IPS DF 6.9 (cell line): ENCODE measurements around the gene BICDL2.
"Not testable (repeated sequence)": the region's sequence is repeated elsewhere in the genome, so short reads cannot be mapped to it uniquely, and the experiment has no call there.

Source experiments
- DNase-seq: peaks from one replicate; pipeline ENCODE4 v3.0.0-alpha.2; 2013; ENCODE audit warnings: low read depth, low spot score
- H3K27ac ChIP-seq: one replicate; pipeline ENCODE4 v1.5.1; 2013; ENCODE audit warnings: low read length, control low read depth
- H3K27me3 ChIP-seq: 2 replicates; pipeline ENCODE4 v1.6.1; 2013; ENCODE audit warnings: mild to moderate bottlenecking, low read length; ENCODE audit not compliant: control insufficient read depth, insufficient read depth
- H3K36me3 ChIP-seq: 2 replicates; pipeline ENCODE4 v1.6.1; 2013; ENCODE audit warnings: low read length; ENCODE audit not compliant: control insufficient read depth, insufficient read depth
- H3K4me1 ChIP-seq: 2 replicates; pipeline ENCODE4 v1.6.1; 2013; ENCODE audit warnings: low read length; ENCODE audit not compliant: control insufficient read depth, insufficient read depth
- H3K4me3 ChIP-seq: 2 replicates; pipeline ENCODE4 v1.5.1; 2013; ENCODE audit warnings: mild to moderate bottlenecking, low read length
- H3K9me3 ChIP-seq: 2 replicates; pipeline ENCODE4 v1.6.1; 2013; ENCODE audit warnings: low read length, inconsistent platforms; ENCODE audit not compliant: control insufficient read depth, insufficient read depth
- WGBS: extraction: QIAGEN DNeasy Blood & Tissue Kit; methylation state at CpG from one replicate; pipeline ENCODE4 v1.1.7; 2013; ENCODE audit warnings: mixed read lengths, missing lambda C conversion rate; ENCODE audit not compliant: insufficient read length, insufficient coverage; 5-methylcytosine and 5-hydroxymethylcytosine counted together

BICDL2 gene

DNA sequence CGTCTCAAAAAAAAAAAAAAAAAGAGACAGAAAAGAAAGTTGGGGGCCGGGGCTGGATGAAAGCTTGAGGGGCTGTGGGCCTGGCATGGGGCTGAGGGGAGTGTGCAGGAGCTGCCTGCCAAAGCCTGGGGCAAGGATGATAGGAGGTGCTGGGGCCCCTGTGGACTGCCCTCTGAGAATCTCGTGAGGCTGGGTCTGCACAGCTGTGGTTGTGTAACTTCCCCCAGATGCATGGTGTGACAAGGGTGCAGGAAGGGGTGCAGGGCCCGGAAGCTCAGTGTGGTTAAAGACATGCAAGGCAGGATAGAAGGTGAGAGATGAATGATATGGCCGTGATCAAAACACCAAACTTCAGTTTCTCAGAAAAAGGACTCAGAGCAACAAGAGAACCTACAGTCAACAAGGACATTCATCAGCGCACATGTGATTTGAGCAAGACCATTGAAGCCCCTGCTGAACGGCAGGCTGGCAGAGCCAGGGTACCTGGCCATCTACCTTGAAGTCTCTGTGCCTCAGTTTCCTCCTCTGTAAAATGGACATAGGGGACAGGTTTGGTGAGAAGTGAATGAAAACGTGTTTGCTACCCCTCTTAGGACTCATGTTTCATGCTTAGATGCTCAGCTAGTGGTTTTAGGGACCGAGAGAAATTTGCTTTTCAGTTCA is 38.2 kb upstream of the BICDL2 start:
- WGBS = no CpG with 5 or more reads among the region's 9 CpGs
- Histone ChIP-seq H3K36me3 (no peaks in the 10 kb centered on the region), H3K4me3 (no peak overlapping the region), H3K4me1 (peaks cover 5% of the 10 kb centered on the region), H3K27ac (no peak overlapping the region), H3K9me3 (no peaks in the 10 kb centered on the region), H3K27me3 (no peaks in the 10 kb centered on the region)
- DNase-seq = no peak

DNA sequence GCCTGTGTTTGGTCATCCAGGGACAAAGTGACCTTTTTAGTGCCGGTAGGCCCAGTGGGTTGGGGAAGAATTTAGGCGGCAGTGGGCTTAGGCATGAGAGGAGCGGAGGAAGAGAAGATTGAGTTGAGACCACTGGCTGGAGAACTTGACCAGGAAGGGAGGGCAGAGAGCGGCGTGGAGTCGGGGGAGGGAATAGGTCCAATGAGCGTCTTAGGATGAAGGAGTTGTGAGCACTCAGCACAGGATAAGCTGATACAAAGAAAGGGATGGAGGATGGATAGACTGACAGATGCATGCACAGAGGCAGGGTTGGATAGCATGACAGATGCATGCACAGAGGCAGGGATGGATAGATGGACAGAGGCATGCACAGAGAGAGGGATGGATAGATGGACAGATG is 36.7 kb upstream of the BICDL2 start:
- no peak overlapping the region for H3K4me3 ChIP-seq
- H3K27ac ChIP-seq = no peak overlapping the region
- no peak for DNase-seq
- H3K36me3 ChIP-seq = no peaks in the 10 kb centered on the region
- no peaks in the 10 kb centered on the region for H3K27me3 ChIP-seq
- no peaks in the 10 kb centered on the region for H3K9me3 ChIP-seq
- no CpG with 5 or more reads among the region's 7 CpGs for WGBS
- peaks cover 5% of the 10 kb centered on the region for H3K4me1 ChIP-seq

- not testable (repeated sequence) for H3K4me3 ChIP-seq, H3K36me3 ChIP-seq, H3K27ac ChIP-seq, H3K27me3 ChIP-seq, H3K4me1 ChIP-seq, DNase-seq, H3K9me3 ChIP-seq
- WGBS = no CpG with 5 or more reads among the region's 18 CpGs
These were observed 36.0 kb upstream of the BICDL2 start for GRCh38 chr16:3072576-3073263.

- H3K27ac ChIP-seq, DNase-seq, H3K9me3 ChIP-seq, H3K4me1 ChIP-seq, H3K36me3 ChIP-seq, H3K27me3 ChIP-seq, H3K4me3 ChIP-seq: not testable (repeated sequence)
- WGBS = no CpG with 5 or more reads among the region's 4 CpGs
These were observed 35.4 kb upstream of the BICDL2 start for GRCh38 chr16:3072148-3072547.

DNA sequence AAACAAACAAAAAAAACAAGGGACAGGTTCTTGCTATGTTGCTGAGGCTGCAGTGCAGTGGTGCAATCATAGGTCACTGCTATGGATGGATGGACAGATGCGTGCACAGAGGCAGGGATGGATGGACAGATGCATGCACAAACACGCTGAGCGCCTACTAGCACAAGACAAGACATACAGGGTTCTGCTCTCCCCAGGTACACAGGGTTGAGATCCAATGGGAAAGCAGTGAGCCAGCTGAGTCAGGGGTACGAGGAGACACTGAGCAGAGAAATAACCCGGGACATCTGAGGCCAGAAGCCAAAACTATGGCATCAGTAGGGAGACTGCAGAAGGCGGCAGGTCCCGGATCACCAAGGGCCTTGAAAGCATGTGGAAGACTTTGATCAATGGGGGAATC is 34.9 kb upstream of the BICDL2 start:
- DNase-seq = no peak
- Histone ChIP-seq H3K27me3 (no peaks in the 10 kb centered on the region), H3K4me3 (no peak overlapping the region), H3K4me1 (peaks cover 5% of the 10 kb centered on the region), H3K27ac (no peak overlapping the region), H3K9me3 (no peaks in the 10 kb centered on the region), H3K36me3 (no peaks in the 10 kb centered on the region)
- WGBS = no CpG with 5 or more reads among the region's 7 CpGs

GRCh38 chr16:3070608-3071111 is 33.9 kb upstream of the BICDL2 start:
- Histone ChIP-seq H3K4me3 (no peak overlapping the region), H3K27me3 (no peaks in the 10 kb centered on the region), H3K4me1 (peaks cover 2% of the 10 kb centered on the region), H3K9me3 (no peaks in the 10 kb centered on the region), H3K27ac (no peak overlapping the region), H3K36me3 (no peaks in the 10 kb centered on the region)
- no CpG with 5 or more reads among the region's 9 CpGs for WGBS
- no peak for DNase-seq

DNA sequence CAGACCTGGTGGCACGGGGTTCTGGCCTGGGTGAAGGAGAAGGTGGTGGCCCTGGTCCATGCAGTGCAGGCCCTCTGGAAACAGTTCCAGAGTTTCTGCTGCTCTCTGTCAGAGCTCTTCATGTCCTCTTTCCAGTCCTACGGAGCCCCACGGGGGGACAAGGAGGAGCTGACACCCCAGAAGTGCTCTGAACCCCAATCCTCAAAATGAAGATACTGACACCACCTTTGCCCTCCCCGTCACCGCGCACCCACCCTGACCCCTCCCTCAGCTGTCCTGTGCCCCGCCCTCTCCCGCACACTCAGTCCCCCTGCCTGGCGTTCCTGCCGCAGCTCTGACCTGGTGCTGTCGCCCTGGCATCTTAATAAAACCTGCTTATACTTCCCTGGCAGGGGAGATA is 32.4 kb upstream of the BICDL2 start:
- H3K4me3 ChIP-seq, H3K9me3 ChIP-seq, H3K27me3 ChIP-seq, H3K27ac ChIP-seq, H3K36me3 ChIP-seq, DNase-seq, H3K4me1 ChIP-seq: not testable (repeated sequence)
- no CpG with 5 or more reads among the region's 11 CpGs for WGBS

GRCh38 chr16:3068487-3068886 is 31.7 kb upstream of the BICDL2 start:
- H3K4me3 ChIP-seq = no peak overlapping the region
- no peak overlapping the region for H3K27ac ChIP-seq
- no peaks in the 10 kb centered on the region for H3K27me3 ChIP-seq
- no peak for DNase-seq
- WGBS = no CpG with 5 or more reads among the region's 4 CpGs
- no peaks in the 10 kb centered on the region for H3K36me3 ChIP-seq
- H3K4me1 ChIP-seq = peaks cover 2% of the 10 kb centered on the region; the same call in 1 of the 2 replicates
- H3K9me3 ChIP-seq = no peaks in the 10 kb centered on the region

- no peak for DNase-seq
- Histone ChIP-seq H3K27ac (no peak overlapping the region), H3K4me3 (no peak overlapping the region), H3K27me3 (no peaks in the 10 kb centered on the region), H3K36me3 (no peaks in the 10 kb centered on the region), H3K4me1 (peaks cover 2% of the 10 kb centered on the region; the same call in 1 of the 2 replicates), H3K9me3 (no peaks in the 10 kb centered on the region)
- WGBS = no CpG with 5 or more reads among the region's 7 CpGs
These were observed 29.6 kb upstream of the BICDL2 start for GRCh38 chr16:3066440-3066748.

GRCh38 chr16:3065742-3066439 is 29.1 kb upstream of the BICDL2 start:
- H3K4me3 ChIP-seq = no peak overlapping the region
- H3K36me3 ChIP-seq = no peaks in the 10 kb centered on the region
- H3K27ac ChIP-seq = no peak overlapping the region
- WGBS = no CpG with 5 or more reads among the region's 26 CpGs
- DNase-seq = no peak
- peaks cover 2% of the 10 kb centered on the region; the same call in 1 of the 2 replicates for H3K4me1 ChIP-seq
- H3K9me3 ChIP-seq = no peaks in the 10 kb centered on the region
- no peaks in the 10 kb centered on the region for H3K27me3 ChIP-seq
